Stimulated activated naive CD8-positive, alpha-beta T cell treated with anti-CD3 and anti-CD28 coated beads, Interleukin-15, amount 100 ng/mL, for 72 hours (primary cell): Measurements from ENCODE around the gene TTC7B.
A peak's percentile ranks its signal among the peaks of the same experiment; 100 is the strongest.

ENCODE experiments used
- ATAC-seq: fragments of 150-1000 bp; cut with Tn5 transposase; 2 replicates; pipeline ENCODE4 v1.10.0; 2021; ENCODE audit warnings: mild to moderate bottlenecking, moderate library complexity
- DNase-seq, 2 donors: peaks; one replicate each; pipeline ENCODE4 v3.0.0; 2021 to 2022
- H3K27ac Mint-ChIP-seq, 2 donors: one replicate each; pipeline ENCODE4 v1.8.0; 2022; ENCODE audit warnings: mild to moderate bottlenecking in 2 of 2, mixed read lengths in 2 of 2, moderate library complexity in 2 of 2
- H3K27me3 Mint-ChIP-seq: one replicate; pipeline ENCODE4 v1.8.0; 2022; ENCODE audit warnings: mixed read lengths
- H3K4me1 Mint-ChIP-seq: one replicate; pipeline ENCODE4 v1.8.0; 2022; ENCODE audit warnings: mild to moderate bottlenecking, mixed read lengths
- H3K4me3 Mint-ChIP-seq, 2 donors: one replicate each; pipeline ENCODE4 v1.8.0; 2022; ENCODE audit warnings: mild to moderate bottlenecking in 2 of 2, mixed read lengths in 2 of 2, moderate library complexity in 1 of 2
- H3K9me3 Mint-ChIP-seq, 2 donors: one replicate each; pipeline ENCODE4 v1.8.0; 2022; ENCODE audit warnings: mixed read lengths in 2 of 2

TTC7B gene

DNA sequence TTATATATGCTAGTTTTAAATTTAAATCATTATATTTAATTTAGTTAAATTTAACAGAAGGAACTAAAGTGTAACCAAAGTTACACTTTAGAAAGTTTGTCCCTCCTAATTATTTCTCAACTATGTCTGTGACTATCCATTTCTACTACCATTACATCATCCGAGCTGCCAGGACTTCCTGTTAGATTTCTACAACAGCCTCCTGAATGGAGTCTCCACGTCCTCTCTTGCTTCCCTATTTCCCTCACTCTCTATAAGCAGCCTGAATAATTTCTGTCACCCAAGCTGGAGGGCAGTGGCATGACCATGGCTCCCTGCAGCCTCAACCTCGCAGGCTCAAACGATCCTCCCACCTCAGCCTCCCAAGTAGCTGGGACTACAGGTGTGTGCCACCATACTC is 84.1 kb downstream of the TTC7B start:
- H3K4me1 Mint-ChIP-seq = no peaks in the 10 kb centered on the region
- DNase-seq (no peak), ATAC-seq (no peak)
- no peak overlapping the region for H3K4me3 Mint-ChIP-seq
- H3K27me3 Mint-ChIP-seq = peaks cover 7% of the 10 kb centered on the region
- H3K27ac Mint-ChIP-seq = no peak overlapping the region
- H3K9me3 Mint-ChIP-seq = no peaks in the 10 kb centered on the region

DNA sequence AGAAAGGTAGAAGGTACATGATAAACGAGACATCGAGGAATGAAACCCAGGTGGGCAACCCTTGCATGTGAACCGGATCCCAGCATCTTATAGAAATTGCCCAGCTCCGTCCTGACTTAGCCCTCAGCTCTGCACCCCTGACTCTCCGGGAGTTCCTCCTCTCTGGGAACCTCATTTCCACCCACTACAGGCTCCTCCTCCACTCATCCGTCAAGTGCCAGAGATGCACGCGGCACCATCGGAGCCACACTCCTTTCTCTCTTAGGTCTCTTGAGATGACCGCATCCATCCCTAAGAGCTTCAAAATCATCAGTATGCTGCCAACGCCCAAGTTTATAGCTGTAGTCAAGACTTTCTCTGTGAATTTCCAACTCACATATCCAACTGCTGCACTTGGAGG is 84.7 kb downstream of the TTC7B start:
- Mint-ChIP-seq H3K9me3 (no peaks in the 10 kb centered on the region), H3K4me1 (no peaks in the 10 kb centered on the region), H3K4me3 (no peak overlapping the region), H3K27me3 (peaks cover 7% of the 10 kb centered on the region), H3K27ac (no peak overlapping the region)
- ATAC-seq = no peak
- DNase-seq = no peak

DNA sequence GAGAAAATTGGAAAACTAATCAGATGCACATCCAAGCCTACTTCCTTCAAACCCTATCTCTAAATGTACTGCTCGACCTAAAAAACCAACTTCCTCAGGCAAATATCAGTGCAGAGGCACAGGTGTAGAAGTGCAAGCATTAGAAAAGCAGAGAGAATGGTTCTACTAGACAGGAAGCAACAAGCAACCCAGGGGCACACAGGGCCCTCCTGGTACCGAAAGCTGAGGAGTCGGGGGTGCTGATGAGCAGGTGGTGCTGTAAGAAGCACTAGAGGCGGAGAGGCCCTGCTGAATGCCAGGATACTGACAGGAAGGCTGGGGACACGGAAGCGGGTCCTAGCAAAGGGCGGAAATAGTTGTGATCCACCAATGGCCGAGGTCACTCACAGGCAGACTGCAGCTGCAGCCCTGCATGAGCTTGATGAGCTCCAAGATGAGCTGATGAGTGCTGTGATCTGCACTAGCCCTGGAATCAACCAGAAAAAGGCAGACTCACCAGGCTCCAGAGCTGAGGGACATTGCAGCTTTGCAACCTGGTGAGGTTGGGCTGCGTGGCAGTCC is 85.9 kb downstream of the TTC7B start:
- Mint-ChIP-seq H3K4me3 (no peak overlapping the region), H3K9me3 (no peaks in the 10 kb centered on the region), H3K27ac (peak overlapping the region in 1 of 2 donors; percentile 7), H3K4me1 (no peaks in the 10 kb centered on the region), H3K27me3 (peaks cover 7% of the 10 kb centered on the region)
- no peak for DNase-seq
- no peak for ATAC-seq

DNA sequence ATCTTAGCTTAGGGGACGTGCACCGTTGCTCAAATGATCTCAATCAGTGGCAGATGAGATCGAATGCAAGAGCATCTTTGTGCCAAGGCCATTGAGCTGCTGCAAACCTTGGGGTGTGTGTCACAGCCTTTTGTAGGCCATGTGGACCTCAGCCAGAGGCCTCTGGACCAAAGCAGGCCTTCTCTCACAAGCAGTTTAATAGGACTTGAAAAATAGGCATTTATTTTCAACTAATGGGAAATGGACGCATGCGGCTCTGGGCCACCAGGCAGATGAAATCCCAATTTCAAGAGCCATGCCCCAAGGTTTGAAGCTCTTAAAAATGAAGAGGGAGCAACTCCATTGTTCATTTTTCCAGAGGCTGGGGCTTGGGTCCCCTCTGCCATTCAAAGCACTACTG is 87.3 kb downstream of the TTC7B start:
- ATAC-seq = no peak
- DNase-seq = no peak
- Mint-ChIP-seq H3K4me1 (no peaks in the 10 kb centered on the region), H3K9me3 (no peaks in the 10 kb centered on the region), H3K4me3 (no peak overlapping the region), H3K27ac (no peak overlapping the region), H3K27me3 (peaks cover 7% of the 10 kb centered on the region)

DNA sequence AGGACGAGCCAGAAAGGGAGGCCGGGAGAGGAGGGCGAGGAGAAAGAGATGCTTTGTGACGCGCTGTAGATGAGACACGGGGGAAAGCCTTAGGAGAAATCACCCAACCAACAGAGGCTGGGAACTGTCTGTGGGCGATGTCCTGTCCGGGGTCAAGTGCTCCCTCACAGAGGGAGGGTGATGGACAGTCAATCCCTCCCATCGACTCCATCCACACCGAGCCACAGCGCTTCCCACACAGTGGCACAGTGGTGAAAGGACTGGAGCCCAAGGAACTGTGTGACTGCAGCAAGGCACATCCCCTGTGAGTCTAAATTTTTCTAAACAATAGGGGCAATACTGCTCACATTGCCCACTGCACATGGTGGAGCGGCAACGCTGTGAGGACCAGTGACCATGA is 89.1 kb downstream of the TTC7B start:
- H3K9me3 Mint-ChIP-seq = no peaks in the 10 kb centered on the region
- H3K27ac Mint-ChIP-seq = peak overlapping the region in 1 of 2 donors; percentile 82
- H3K4me1 Mint-ChIP-seq = no peaks in the 10 kb centered on the region
- peaks cover 7% of the 10 kb centered on the region for H3K27me3 Mint-ChIP-seq
- no peak for DNase-seq
- no peak for ATAC-seq
- H3K4me3 Mint-ChIP-seq = no peak overlapping the region

DNA sequence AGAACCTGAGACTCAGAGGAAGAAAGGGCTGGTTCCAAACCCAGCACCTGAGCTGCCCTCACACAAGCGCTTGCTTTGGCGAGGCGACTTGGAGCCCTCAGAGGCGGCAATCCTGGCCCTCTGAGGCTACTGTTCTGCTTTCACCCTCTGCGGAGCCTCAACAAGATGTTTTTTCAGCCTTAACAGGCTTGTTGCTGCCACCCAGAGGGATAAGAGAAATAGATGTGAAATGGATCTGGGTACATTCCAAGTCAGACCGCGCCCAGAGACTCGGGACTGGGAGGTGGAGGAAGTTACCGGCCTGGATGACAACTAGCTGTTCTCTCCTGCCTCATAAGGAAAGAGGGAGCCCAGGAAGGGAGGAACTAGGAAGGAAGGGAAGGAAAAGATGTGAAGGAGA is 89.6 kb downstream of the TTC7B start:
- peaks cover 5% of the 10 kb centered on the region for H3K27me3 Mint-ChIP-seq

DNA sequence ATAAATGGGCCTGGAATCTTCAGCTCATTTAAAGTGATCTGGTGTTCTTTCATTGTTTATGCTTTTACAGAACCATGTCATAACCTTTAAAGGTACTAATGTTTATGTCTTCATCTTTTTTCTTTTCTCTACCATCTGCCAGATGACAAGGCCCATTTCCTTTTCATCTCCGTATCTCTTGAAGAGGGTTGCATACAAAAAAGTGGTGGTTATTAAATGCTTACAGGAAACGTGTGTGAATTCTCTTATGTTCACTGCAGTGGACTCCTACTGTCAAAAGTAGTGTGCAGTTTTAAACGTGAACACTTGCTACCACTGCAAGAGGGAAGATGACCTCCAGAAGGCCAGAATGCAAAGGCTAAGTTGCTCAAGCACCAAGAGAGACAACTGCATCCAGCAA is 91.4 kb downstream of the TTC7B start:
- no peaks in the 10 kb centered on the region for H3K9me3 Mint-ChIP-seq
- DNase-seq (no peak), ATAC-seq (no peak)
- H3K27me3 Mint-ChIP-seq = no peaks in the 10 kb centered on the region
- H3K4me3 Mint-ChIP-seq = no peak overlapping the region
- H3K4me1 Mint-ChIP-seq = peaks cover 5% of the 10 kb centered on the region
- no peak overlapping the region for H3K27ac Mint-ChIP-seq

More for the DNA sequence above, 89.6 kb downstream of the TTC7B start:
- H3K4me3 Mint-ChIP-seq = no peak overlapping the region
- no peak for ATAC-seq
- H3K27ac Mint-ChIP-seq = peak overlapping the region in 1 of 2 donors; percentile 82
- H3K9me3 Mint-ChIP-seq = no peaks in the 10 kb centered on the region
- H3K4me1 Mint-ChIP-seq = no peaks in the 10 kb centered on the region
- no peak for DNase-seq

DNA sequence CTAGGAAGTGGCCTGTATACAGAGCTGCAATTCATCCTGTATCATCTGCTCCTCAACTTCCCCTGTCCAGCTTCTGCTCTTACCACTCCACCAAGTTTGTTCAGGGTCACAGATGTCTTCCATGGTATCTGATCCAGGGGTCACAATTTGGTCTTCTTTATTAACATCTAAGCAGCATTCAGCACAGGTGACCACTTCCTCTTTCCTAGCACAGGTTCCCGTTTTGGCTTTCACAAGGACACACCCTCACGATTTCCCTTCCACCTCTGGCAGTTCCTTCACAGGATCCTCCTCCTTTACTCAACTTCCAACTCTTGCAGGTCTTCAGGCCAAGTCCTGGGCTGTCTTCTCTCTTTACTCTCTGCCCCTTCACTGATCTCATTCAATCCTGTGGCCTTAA is 93.6 kb downstream of the TTC7B start:
- Mint-ChIP-seq H3K4me1 (peaks cover 6% of the 10 kb centered on the region), H3K27ac (no peak overlapping the region), H3K9me3 (no peaks in the 10 kb centered on the region), H3K4me3 (no peak overlapping the region), H3K27me3 (no peaks in the 10 kb centered on the region)
- DNase-seq (no peak), ATAC-seq (no peak)

DNA sequence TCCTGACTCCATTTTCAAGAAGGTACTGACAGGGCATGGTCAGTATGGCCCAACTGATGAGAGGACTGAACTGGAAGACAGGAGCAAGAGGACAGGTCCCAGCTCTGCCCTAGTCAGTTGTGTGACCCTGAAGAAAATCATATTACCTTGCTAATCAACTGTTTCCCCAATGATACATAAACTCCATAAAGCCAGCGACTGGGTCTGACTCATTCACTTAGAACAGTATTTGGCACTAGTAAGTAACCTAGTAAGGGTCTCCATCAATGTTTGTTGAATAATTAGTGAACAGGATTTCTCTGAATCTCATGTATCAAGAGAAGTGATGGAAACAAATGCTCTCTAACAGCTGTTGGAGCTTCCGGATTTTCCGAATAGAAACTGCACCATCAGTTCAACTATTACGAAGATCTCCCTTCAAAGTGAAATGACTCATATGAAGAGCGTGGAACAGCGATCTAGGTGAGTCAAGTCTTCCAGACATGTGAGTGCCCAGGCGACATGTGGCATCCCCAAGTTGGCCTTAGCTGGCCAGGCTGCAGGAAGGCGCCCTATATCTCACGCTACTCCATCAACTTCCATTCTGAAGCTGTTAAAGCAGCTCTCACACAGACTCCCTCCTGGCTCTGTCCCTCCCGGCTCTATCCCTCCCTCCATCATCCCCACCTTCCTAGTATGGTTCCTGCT is 94.5 kb downstream of the TTC7B start:
- ATAC-seq (no peak), DNase-seq (no peak)
- no peaks in the 10 kb centered on the region for H3K9me3 Mint-ChIP-seq
- H3K4me1 Mint-ChIP-seq = peaks cover 6% of the 10 kb centered on the region
- H3K27ac Mint-ChIP-seq = no peak overlapping the region
- no peak overlapping the region for H3K4me3 Mint-ChIP-seq
- no peaks in the 10 kb centered on the region for H3K27me3 Mint-ChIP-seq

DNA sequence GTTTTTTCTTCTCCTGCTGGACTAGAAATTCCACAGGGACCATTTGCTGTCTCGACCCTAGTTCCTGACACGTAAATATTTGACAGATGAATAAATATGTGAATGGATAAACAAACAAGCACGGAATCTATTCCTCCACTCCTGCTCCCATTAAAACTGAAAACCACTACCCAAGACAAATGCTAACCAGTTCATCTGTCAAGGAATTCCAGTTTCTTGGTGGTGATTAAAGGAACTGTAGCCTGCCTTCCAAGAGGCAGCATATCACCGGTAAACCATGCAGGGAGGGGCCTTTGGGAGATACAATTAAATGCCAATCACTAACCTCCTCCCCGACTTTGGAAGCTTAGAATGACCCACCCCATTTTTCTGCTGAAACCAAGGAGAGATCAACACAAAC is 95.4 kb downstream of the TTC7B start:
- Mint-ChIP-seq H3K27me3 (no peaks in the 10 kb centered on the region), H3K9me3 (no peaks in the 10 kb centered on the region), H3K27ac (no peak overlapping the region), H3K4me1 (peaks cover 6% of the 10 kb centered on the region), H3K4me3 (no peak overlapping the region)
- DNase-seq (no peak), ATAC-seq (no peak)

DNA sequence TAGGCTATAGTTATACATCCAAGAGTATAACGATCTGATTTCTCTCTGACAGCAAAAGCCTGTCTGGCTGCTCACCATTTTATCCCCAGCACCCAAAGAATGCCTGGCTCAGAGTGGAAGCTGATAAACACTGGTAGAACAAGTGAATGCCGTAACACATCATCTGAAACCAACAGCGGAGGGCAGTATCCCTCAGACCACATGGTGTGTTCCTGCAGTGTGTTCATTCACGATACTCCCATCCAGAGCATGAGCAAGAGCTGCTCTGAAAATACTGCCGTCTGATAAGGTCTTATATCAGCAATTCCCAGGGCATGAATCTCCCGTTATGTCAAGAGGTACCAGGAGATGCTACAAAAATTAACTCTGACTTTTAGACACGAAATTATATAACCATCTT is 95.9 kb downstream of the TTC7B start:
- ATAC-seq = no peak
- Mint-ChIP-seq H3K9me3 (no peaks in the 10 kb centered on the region), H3K4me3 (no peak overlapping the region), H3K27me3 (no peaks in the 10 kb centered on the region), H3K27ac (peak overlapping the region in 1 of 2 donors; percentile 7), H3K4me1 (peaks cover 6% of the 10 kb centered on the region)
- DNase-seq = no peak

DNA sequence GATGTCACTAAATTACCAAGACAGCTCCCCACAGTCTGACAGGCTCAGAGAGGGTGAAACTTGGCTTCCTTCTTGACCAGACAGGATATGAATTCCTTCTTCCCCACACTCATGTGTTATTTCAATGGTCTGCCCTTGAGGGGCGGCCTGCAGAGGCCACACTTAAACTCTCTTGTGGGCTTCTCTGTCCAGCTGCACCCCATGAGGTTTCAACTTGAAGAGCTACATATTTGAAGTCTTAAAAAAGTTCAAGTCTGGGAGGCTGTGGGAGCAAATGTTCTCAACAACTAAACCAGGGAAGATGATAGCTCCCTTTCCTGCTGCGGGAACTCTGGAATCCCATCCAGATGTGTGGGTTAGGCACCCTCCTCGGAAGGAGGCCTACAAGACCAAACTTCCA is 98.3 kb downstream of the TTC7B start:
- H3K27ac Mint-ChIP-seq = no peak overlapping the region
- DNase-seq = no peak

DNA sequence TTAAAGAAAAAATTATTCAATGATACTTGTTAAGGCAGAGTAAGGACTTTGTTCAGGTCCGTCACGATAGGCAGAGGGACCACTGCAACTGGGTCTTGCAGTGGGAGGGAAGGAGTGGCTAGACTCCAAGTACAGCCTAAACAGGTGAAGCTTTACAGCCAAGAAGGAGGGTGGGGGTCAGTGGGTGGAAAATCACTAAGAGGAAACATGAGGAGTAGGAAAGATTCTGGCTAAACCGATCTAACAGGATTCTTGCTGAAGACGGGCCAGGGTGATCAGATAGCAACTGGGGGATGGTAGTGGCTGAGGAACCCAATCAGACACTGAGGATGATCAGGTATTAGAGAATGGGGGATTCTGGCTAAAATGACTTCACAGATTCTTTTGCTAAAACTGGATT is 100.2 kb downstream of the TTC7B start:
- Mint-ChIP-seq H3K9me3 (no peaks in the 10 kb centered on the region), H3K4me3 (no peak overlapping the region), H3K27me3 (no peaks in the 10 kb centered on the region), H3K4me1 (peaks cover 6% of the 10 kb centered on the region), H3K27ac (peak overlapping the region in 1 of 2 donors; percentile 4)
- no peak for DNase-seq
- ATAC-seq = no peak

More for the DNA sequence above, 98.3 kb downstream of the TTC7B start:
- ATAC-seq = no peak
- Mint-ChIP-seq H3K9me3 (no peaks in the 10 kb centered on the region), H3K27me3 (no peaks in the 10 kb centered on the region), H3K4me1 (peaks cover 6% of the 10 kb centered on the region), H3K4me3 (no peak overlapping the region)

DNA sequence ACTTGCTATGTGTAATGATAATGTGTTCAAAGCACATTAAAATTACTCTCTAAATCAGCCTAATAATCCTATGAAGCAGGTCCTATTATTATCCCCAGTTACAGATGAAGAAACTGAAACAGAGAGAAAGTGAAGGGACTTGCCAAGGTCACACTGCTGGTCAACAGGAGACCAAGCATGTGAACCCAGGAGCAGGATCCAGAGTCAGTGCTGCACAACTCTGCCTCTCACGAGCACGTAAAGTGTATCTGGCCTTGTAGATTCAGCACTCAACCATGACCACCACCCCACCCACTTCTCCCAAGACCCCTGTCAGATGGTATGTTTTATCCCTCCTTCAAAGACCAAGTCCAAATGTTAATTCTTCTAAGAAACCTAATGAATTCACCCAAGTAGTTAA is 100.7 kb downstream of the TTC7B start:
- H3K27ac Mint-ChIP-seq = peak overlapping the region in 1 of 2 donors; percentile 4
- DNase-seq = no peak
- H3K9me3 Mint-ChIP-seq = no peaks in the 10 kb centered on the region
- peaks cover 6% of the 10 kb centered on the region for H3K4me1 Mint-ChIP-seq
- ATAC-seq = no peak
- H3K27me3 Mint-ChIP-seq = no peaks in the 10 kb centered on the region
- H3K4me3 Mint-ChIP-seq = no peak overlapping the region

DNA sequence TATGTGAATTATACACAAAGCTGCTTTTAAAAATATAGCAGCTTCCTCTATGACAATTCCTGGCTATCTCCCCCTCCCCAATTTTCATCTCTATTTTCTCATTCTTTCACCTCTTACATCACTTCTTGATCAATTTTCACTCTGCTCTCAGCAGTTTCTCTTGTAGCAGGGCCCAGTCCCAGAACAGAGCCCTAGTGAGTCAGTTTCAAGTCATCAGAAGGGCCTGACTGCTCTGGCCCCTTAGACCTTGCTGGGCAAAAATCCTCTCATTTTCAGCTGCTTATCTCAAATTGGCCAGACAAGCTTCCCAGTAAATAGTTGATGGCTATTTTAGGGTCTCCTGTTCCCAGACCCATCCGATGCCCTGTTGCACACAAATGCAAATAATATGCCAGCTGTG is 101.4 kb downstream of the TTC7B start:
- Mint-ChIP-seq H3K27me3 (no peaks in the 10 kb centered on the region), H3K4me3 (no peak overlapping the region), H3K4me1 (peaks cover under 1% of the 10 kb centered on the region), H3K27ac (no peak overlapping the region), H3K9me3 (no peaks in the 10 kb centered on the region)
- DNase-seq = no peak
- ATAC-seq = no peak

DNA sequence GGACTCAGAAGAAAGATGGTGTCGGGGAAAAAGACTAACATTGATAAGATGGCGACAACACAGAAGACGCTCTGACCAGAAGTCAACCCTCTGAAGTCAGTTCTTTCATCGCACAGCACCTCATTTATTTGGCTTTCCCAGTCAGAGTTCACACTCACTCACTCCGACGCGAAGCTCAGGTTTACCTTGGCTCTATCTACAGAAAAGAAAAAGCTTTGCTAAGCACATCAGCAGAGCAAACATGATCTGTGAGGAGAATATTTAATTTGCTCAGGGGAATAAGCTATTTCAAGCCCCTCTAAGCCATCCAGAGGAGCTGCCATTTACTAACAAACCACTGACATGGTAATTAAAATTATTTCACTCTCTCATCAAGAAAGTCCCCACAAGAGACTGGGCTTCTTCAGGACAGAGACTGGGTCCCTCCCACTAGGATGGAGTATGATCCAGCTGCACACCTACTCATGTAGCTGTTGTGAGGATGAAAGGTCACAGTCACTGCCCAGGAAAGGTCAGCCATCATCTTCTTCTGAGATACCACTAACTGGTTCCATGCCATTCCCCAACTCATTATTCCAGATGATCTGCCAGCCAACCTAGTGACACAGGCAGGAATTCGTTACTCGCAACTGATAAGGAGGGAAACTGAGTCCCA is 111.4 kb downstream of the TTC7B start:
- no peaks in the 10 kb centered on the region for H3K4me1 Mint-ChIP-seq
- no peak overlapping the region for H3K4me3 Mint-ChIP-seq

More for the DNA sequence above, 111.4 kb downstream of the TTC7B start:
- no peak for DNase-seq
- H3K27ac Mint-ChIP-seq = no peak overlapping the region
- H3K9me3 Mint-ChIP-seq = no peaks in the 10 kb centered on the region
- H3K27me3 Mint-ChIP-seq = no peaks in the 10 kb centered on the region
- no peak for ATAC-seq
